RWPE1 (cell line): ENCODE measurements around the gene HMGCLL1.

Experiments
- CTCF ChIA-PET: fragments of 350-600 bp; sonication (Branson Sonifier 250); formaldehyde crosslinking; extraction: SDS; loops from one replicate; lab custom pipeline; 2021; lab: Yijun Ruan, JAX
- POLR2A ChIA-PET: fragments of 400-600 bp; formaldehyde crosslinking; extraction: SDS; loops from one replicate; lab custom pipeline; 2020; ENCODE audit warnings: antibody characterized with exemption; ENCODE audit not compliant: low non-redundant PET; lab: Yijun Ruan, JAX
- DNase-seq: peaks from one replicate; pipeline ENCODE4 v3.0.0; 2012; ENCODE audit warnings: low spot score
- H3K27ac ChIP-seq: fragments of 450-650 bp; 2 replicates; pipeline ENCODE4 v1.5.1; 2017
- TF ChIP-seq, protein P1 (sequence below): fragments of 450-650 bp; conservative IDR thresholded peaks from 2 replicates; pipeline ENCODE4 v1.5.1; 2017; ENCODE audit warnings: low read depth, mild to moderate bottlenecking

The HMGCLL1 gene

DNA sequence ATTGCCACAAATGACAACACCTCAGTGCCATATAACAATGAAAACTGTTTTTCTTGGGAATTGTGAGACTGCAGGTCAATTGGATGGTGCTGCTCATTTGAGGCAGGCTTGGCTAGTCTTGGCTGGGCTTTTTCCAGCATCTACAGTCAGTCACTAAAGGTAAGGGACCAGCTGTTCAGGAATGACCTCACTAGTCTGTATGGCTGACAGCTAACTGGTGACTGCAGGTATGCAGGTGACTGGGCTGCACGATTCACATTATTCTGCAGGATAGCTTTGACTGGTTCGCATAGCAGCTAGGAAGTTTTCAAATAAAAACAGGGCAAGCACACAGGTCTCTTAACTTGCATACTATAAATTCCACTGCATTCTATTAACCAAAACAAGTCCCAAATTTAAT lies 22.1 kb upstream of the HMGCLL1 start:
- POLR2A ChIA-PET: interaction anchor here (0.5 kb wide), 1 partner anchor 268 kb away, joined by 3 read pairs; no protein-coding TSS in a partner anchor
- TF ChIP-seq, protein P1, sequence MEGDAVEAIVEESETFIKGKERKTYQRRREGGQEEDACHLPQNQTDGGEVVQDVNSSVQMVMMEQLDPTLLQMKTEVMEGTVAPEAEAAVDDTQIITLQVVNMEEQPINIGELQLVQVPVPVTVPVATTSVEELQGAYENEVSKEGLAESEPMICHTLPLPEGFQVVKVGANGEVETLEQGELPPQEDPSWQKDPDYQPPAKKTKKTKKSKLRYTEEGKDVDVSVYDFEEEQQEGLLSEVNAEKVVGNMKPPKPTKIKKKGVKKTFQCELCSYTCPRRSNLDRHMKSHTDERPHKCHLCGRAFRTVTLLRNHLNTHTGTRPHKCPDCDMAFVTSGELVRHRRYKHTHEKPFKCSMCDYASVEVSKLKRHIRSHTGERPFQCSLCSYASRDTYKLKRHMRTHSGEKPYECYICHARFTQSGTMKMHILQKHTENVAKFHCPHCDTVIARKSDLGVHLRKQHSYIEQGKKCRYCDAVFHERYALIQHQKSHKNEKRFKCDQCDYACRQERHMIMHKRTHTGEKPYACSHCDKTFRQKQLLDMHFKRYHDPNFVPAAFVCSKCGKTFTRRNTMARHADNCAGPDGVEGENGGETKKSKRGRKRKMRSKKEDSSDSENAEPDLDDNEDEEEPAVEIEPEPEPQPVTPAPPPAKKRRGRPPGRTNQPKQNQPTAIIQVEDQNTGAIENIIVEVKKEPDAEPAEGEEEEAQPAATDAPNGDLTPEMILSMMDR: no peak
- DNase-seq: no peak
- H3K27ac ChIP-seq: no peak overlapping the region
- CTCF ChIA-PET: interaction anchor here (0.9 kb wide), 1 partner anchor 16 kb away, joined by 3 read pairs; no protein-coding TSS in a partner anchor

- H3K27ac ChIP-seq: no peak overlapping the region
- ChIA-PET CTCF (no interaction called here), POLR2A (no interaction called here)
- TF ChIP-seq, protein P1: no peak
- DNase-seq: no peak
Observed at GRCh38 chr6:55594442-55594841, 15.4 kb upstream of the HMGCLL1 start.

DNA sequence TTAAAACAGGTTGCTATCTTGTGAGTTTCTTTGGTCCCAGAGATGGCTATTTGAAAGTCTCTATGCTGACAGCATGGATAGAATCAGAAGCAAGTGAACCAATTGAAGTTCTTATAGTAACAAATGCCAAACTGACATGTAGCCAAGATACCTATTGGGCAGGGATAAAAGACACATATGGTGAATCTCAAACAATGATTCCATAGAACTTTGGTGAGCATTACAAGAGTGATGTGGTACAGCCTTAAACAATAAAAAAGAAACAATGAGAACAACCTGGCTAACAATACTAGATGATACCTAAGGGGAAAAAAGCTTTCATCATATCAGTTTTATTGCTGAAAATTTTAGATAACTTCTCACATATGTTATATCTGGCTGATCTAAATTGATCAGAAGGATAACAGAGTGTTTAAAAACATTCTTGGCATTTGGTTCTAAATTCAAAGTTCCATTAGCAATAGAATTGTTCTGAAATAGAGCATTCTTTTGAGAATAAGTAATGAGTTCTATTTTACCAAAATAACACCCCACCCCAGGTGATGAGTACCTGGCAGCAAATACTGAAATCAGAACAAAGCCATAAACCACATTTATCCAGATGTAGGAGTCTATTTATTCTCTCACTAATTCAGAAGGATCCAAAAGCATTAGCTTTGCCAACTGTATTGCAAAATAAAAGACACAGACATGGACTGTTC lies 5.8 kb upstream of the HMGCLL1 start:
- H3K27ac ChIP-seq: no peak overlapping the region
- ChIA-PET POLR2A (no interaction called here), CTCF (interaction anchor here (0.6 kb wide), 1 partner anchor 763 kb away, joined by 3 read pairs; no protein-coding TSS in a partner anchor)
- TF ChIP-seq, protein P1: no peak
- no peak for DNase-seq

GRCh38 chr6:55576811-55577210 lies 2.2 kb downstream of the HMGCLL1 start:
- ChIA-PET POLR2A (no interaction called here), CTCF (no interaction called here)
- TF ChIP-seq, protein P1: no peak
- no peak overlapping the region for H3K27ac ChIP-seq
- no peak for DNase-seq

GRCh38 chr6:55574556-55574955 lies 4.4 kb downstream of the HMGCLL1 start:
- no peak for DNase-seq
- no peak overlapping the region for H3K27ac ChIP-seq
- POLR2A ChIA-PET: no interaction called here
- CTCF ChIA-PET: no interaction called here
- TF ChIP-seq, protein P1: no peak

DNA sequence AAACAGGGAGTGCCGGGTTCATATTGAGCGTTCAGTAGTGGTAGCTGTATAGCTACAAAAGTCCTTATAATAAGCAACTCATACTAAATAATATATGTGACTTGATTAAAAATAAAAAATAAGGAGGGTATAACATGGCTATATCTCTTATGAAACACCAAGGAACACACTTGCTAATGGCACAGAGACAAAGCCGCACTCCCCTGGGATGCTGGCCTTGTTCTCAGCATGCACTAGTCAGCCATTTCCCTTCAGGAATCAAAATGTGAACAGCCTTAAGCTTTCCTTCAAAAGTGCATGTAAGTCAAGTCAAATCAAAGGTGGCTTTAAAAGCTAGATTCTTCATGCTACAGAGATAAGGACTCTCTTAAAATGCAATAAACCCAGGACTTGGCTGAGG lies 9.4 kb downstream of the HMGCLL1 start:
- DNase-seq: no peak
- CTCF ChIA-PET: no interaction called here
- no peak overlapping the region for H3K27ac ChIP-seq
- POLR2A ChIA-PET: no interaction called here
- TF ChIP-seq, protein P1: no peak
